HPDE6-E6E7 (cell line): ENCODE measurements around the gene CFAP46.

Experiments used
- DNase-seq: peaks from one replicate; pipeline ENCODE4 v3.0.0; 2011; ENCODE audit warnings: missing footprints; ENCODE audit errors: extremely low spot score

Gene CFAP46

DNA sequence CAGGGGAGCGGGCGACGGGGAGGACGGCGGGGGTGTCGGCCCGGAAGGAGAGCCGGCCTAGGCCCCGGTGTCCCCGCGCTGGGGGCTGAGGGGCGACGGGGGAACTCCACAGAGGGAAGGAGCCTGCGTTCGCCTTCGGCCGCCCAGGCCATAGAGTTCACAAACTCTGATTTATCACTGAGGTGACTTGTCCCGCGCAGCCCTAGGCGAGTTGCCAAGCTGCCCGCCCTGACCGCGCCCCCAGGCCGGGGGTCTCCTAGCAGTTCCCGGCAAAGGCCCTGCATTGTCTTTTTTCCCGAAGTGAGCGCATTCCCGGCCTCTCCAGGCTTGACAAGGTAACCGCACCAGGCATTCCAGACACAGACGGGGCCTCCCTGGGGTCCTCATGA is 153.5 kb downstream of the CFAP46 start:
- DNase-seq, result no peak

- DNase-seq, result no peak
These were observed 154.1 kb downstream of the CFAP46 start for GRCh38 chr10:132788180-132788830.

DNA sequence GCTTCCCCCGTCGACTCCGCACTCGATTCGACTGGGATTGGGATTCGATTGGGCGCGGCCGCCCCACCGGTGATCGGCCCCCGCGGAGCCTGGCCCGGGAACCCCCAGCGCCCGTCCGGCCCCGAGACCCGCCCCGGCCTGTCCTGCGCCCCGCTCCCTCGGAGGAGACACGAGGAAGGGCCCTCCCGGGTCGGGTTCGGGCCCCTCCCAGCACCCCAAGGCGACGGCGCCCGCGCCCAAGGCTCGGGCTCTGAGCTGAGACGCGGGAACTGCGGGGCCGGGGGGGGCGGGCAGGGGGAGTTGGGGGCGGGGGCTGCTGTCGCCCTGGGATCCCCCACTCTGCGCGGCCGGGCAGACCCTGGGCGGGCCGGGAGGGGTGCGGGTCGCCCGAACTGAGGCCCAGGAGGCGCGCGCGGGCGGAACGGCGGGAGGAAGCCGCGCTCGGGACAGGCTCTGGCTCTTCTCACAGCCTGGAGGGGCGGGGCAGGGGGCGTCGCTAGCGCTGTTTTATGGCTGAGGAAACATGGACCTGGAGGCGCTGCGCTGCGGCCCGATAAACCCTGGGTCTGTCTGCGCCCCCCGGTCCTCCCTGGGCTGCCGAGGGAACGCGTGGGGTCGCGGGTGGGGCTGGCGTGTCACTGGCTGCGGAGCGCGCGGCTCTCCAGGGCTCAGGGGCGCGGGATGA is 154.7 kb downstream of the CFAP46 start:
- DNase-seq, result no peak

DNA sequence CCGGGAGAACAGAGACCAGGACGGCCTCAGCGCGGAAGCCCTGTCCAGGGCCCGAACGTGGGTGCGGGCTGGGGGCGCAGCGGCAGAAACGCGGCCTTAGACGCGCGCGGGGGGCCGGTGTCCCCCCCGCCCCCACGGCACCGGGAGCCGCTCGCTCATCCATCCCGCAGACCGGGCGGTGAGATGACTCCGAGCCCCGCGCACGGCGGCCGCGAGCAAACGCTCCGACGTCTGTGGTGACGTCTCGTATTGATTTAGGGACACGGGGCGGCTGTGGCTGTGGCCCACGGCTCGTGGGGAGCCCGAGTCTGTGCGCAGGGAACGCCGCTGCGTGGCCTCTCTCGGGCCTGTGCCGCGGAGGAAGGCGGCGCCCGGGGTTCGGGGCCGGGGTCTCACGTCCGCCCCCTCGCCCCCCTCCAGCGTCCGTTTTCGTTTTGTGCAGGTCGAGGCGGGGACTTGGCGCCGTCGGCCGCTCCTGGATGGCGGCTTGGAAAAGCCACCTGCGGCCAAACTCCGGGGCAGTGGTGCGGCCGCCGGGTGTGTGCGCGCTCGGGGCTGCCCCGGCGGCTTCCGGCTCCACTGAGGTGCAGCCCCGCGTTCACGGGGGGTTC is 155.4 kb downstream of the CFAP46 start:
- DNase-seq, result no peak

DNA sequence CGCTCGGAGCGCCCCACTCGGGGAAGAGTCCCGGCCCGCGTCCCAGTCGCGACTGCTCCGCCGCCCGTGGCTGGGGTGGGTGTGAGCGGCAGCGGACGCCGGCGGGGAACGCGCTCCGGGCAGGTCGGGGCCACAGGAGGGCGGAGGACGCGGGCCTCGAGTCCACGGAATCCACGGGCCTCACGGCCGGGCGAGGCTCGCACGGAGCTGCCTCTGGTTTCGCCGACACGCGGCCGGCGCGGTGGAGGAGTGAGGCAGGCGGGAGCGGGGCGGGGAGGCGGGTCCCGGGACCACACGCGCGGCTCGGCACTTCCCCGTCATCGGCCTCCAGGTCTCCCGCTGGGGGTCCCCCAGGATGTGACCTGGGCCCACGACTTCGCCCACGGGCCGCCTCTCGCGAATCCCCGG is 155.9 kb downstream of the CFAP46 start:
- DNase-seq, result no peak

- no peak for DNase-seq
These were observed 156.5 kb downstream of the CFAP46 start, which contains the start of gene NKX6-2 for GRCh38 chr10:132785723-132786475. TSS of gene NKX6-2 (minus strand) at chr10:132786147. CDS start at chr10:132785948, 199 bp downstream.

GRCh38 chr10:132784866-132785722 is 157.3 kb downstream of the CFAP46 start:
- no peak for DNase-seq

GRCh38 chr10:132783940-132784865 is 158.2 kb downstream of the CFAP46 start:
- no peak for DNase-seq

DNA sequence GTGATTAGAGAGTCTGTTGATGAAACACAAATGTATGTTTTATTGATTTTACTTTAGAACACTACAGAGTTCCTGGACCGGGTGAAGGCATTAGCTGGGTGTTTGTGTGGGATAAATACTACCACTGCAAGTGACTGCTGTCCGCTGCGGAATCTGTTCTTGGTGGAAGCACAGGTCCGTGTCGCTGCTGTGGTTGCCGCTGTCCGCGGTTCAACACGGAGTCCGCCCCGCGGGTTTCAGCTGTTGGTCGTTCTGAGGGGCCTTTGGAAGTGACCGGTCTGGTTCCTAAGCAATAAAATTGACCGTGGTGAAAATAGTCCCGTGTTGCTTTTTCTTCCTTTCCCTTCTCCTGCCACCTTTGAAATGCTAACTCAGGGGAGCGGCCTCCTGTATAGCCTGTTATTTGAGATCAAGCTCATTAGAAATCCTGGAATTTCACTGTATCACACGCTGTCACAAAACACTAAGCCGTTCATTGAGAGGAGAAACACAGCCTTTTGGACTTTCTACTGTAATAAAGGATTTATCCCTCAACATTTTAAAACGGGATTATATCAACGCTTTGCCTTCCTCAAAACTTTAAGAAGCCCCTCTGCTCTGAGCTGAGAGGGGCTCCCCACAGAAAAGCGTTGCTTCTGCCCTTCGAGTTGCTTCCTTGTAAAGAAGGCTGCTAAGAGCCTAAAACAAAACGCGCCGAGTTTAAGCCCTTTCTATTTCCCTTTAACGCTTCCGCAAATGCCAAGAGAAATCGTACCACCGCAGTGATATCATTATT is 159.0 kb downstream of the CFAP46 start:
- DNase-seq, result no peak

DNA sequence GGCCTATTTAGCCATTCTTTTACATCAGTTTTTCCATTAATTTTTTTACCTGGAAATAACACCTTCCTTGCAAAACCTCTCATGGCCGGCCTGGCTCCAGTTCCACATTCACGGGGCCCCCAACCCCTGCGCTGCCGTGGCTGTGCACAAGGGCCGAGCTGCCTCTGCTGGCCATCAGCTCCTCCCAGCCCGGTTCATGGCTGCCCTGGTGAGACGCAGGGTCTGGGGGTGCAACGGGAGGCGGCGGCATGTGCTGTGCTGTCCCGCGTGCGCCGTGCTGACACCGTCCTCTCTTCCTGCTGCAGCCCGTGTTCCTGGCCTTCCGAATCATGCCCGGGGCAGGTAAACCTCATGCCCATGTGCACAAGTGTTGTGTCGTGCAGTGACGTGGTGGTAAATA is 160.8 kb downstream of the CFAP46 start:
- no peak for DNase-seq

DNA sequence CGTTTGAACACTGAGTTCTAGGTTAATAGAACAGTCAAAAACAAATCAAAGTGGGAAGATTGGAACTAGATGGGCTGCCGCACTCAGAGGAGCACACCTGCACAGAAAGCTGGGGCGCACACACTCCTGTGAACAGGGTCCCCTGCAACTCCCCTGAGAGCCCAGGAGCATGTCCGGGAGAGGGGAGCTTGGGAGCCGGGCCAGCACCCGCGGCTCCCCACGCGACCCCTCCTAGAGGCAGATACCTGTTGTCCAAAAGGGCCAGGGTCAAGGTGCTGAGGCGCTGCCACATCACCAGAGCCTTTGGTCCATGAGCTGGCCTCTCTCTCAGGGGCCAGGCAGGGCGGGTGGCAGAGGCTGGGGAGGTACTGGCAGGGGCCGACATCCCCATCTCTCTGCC is 162.0 kb downstream of the CFAP46 start:
- no peak for DNase-seq

DNA sequence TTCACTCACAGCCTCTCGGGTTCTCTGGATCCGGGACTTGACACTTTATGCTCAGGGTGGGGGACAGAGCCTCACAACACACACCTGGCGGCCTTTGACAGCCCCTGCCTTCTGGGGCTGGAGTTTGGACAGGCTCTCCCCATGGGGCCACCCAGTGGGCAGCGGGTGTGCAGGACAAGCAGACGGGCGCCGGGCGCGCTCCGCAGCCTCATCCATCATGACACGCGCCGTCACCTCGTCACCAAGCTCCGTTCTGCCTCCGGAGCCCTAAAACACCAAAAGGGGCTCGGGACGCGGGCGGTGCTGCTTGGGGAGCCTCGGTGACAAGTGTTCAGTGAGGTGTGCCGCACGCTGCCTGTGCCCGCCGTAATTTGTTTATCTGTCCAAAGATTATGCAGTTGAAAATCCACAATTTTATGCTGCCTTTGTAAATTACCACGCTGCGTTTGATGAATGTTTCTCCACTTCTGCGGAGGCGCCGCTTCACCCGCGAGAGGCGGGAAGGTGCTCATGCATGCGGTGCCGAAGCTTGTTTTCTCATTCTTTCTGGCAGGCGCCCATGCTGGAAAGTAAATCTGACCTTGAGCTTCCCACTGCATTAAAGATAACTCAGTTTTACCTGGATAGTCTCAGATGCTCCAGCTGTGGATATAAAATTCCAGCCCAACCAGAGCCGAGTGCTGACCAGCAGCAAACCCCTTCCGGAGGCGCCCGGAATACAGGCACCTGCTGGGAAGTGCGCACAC is 162.6 kb downstream of the CFAP46 start:
- no peak for DNase-seq

GRCh38 chr10:132777441-132777840 is 164.9 kb downstream of the CFAP46 start:
- DNase-seq, result no peak

GRCh38 chr10:132776821-132777220 is 165.5 kb downstream of the CFAP46 start:
- DNase-seq, result no peak

GRCh38 chr10:132776186-132776585 is 166.2 kb downstream of the CFAP46 start:
- no peak for DNase-seq

DNA sequence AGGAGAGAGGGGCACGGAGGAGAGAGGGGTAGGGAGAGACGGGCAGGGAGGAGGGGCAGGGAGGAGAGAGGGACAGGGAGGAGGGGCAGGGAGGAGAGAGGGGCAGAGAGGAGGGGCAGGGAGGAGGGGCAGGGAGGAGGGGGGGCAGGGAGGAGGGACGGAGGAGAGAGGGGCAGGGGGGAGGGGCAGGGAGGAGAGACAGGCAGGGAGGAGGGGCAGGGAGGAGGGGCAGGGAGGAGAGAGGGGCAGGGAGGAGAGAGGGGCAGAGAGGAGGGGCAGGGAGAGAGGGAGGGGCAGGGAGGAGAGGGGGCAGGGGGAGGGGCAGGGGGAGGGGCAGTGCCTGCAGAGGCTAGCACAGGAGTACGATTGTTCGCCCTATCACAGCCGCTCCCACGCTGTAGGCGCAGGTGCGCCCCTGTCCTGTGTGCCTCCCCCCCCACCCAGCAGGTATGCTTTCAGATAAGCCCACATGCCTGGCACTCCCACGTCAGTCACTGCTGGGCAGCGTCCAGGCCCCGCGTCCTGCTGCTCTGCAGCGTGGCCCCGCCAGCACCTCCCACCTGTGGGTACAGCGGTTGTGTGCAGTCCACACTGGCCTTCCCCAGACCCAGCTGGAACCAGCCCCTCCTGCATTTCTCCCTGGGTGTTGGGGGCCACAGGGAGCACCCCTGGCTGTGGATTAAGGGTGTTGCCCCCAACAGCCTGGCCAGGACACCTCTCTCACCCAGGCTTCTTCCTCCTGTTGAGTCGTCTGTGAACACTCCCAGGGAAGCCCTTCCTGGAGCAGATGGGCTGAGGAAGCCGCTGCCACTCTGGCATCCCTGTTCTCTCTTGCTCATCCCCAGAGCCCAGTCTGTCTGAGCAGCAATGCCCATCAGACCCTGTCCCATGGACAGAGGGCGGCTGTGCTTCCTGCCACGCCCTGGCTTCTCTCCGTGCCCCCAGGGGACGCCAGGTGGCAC is 167.2 kb downstream of the CFAP46 start:
- no peak for DNase-seq

DNA sequence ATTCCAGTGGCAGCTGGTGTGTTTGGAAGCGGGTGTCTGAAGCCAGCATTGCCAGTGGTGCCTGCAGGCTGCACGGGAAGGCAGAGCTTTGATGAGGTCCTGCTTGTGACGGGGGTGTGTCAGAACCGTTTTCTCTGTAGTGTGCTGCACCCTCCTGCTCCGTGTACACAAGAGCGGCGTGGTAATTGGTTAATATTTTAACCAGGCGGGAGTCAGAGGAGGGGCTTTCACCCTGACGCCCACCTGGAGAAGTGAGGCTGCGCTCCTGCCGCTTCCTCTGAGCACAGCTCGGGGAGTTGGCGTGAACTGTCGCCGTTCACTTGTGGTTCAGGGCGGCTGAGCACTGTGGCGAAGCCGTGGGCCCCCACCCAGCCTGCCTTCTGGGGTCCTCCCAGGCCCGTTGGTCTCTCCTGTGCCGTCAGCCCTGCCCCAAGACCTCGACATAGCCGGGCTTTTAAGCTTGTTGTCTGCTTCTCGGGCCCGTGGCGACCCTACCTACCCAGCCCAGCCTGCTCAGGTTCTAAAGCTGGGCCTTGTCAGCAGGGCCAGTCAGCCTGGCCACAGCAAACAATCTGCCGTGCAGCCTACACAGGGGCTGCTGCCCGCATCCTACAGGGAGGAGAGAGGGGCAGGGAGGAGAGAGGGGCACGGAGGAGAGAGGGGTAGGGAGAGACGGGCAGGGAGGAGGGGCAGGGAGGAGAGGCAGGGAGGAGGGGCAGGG is 168.0 kb downstream of the CFAP46 start:
- no peak for DNase-seq
